ENCODE results near the gene GOLGA6L6. TPM values are rescaled to one million over a fixed set of nuclear protein-coding genes. Genes with fewer than 3 reads are reported as not detected.
"Not testable (repeated sequence)": the region's sequence is repeated elsewhere in the genome, so short reads cannot be mapped to it uniquely, and the experiment has no call there.

The GOLGA6L6 gene
- total RNA-seq, 1 experiment from 2014 or later = not detected

GRCh38 chr15:20489320-20489719 is 52.3 kb downstream of the GOLGA6L6 start:
- not testable (repeated sequence) for DNase-seq (ENCODE audit: low read depth in 1 of 2, low spot score in 2 of 2); H3K27me3 ChIP-seq (replicated peaks); H3K27ac ChIP-seq; H3K4me1 ChIP-seq (replicated peaks); H3K4me3 ChIP-seq; H3K9me3 ChIP-seq (replicated peaks); H3K36me3 ChIP-seq
